GM12878 (cell line): ENCODE results near the gene PABPC1L. TPM values are rescaled to one million over a fixed set of nuclear protein-coding genes. Genes with fewer than 3 reads are reported as not detected.

Experiments
- ATAC-seq: fragments of 200-7000 bp; cut with Tn5 transposase; 3 replicates; pipeline ENCODE4 v1.9.1; 2020; ENCODE audit warnings: mild to moderate bottlenecking, moderate library complexity
- BruUV-seq: library from RNA; stranded (reverse); fragments of 400-500 nt; replicated peaks from 2 replicates; lab custom pipeline; 2021; lab: Mats Ljungman, UMichigan
- CTCF ChIA-PET: fragments of 300-600 bp; sonication (Branson Sonifier 250); formaldehyde crosslinking; extraction: SDS; loops from one replicate; lab custom pipeline; 2021; ENCODE audit warnings: inconsistent platforms; lab: Yijun Ruan, JAX
- POLR2A ChIA-PET: fragments of 350-600 bp; formaldehyde crosslinking; extraction: SDS; loops from one replicate; lab custom pipeline; 2021; ENCODE audit warnings: inconsistent platforms; lab: Charles Lee
- RAD21 ChIA-PET: fragments of 300-600 bp; sonication (Branson Sonifier 250); formaldehyde crosslinking; loops from one replicate; lab custom pipeline; 2023; ENCODE audit warnings: antibody characterized with exemption; ENCODE audit not compliant: unreplicated experiment; lab: Charles Lee
- SMC1A ChIA-PET: fragments of 300-600 bp; sonication (Branson Sonifier 250); formaldehyde crosslinking; loops from one replicate; lab custom pipeline; 2023; ENCODE audit not compliant: unreplicated experiment, uncharacterized antibody; lab: Charles Lee
- DNase-seq: peaks from one replicate; pipeline ENCODE4 v3.0.0-alpha.2; 2011; ENCODE audit warnings: low read depth, low spot score
- FAIRE-seq: peaks from 3 replicates; lab custom pipeline; 2011; peaks lifted over from hg19 to GRCh38; lab: Jason Lieb, UNC
- H2AFZ ChIP-seq: 2 replicates; pipeline ENCODE4 v1.6.0; 2011; ENCODE audit warnings: low read depth, low read length, control low read depth; ENCODE audit not compliant: control insufficient read depth
- H3K27ac ChIP-seq: 2 replicates; pipeline ENCODE4 v1.5.1; 2011; ENCODE audit warnings: control low read depth; ENCODE audit not compliant: control insufficient read depth, insufficient read depth
- H3K27me3 ChIP-seq, 2 experiments: replicated peaks in 1 of 2; 2 replicates each; pipeline versions ENCODE4 v1.6.0 to v1.6.1; 2011; ENCODE audit warnings: low read length in 1 of 2; ENCODE audit not compliant: control insufficient read depth in 2 of 2, insufficient read depth in 2 of 2
- H3K36me3 ChIP-seq, 2 experiments: 2 replicates each; pipeline ENCODE4 v1.5.1; 2011; ENCODE audit warnings: low read length in 1 of 2; ENCODE audit not compliant: control insufficient read depth in 2 of 2, insufficient read depth in 2 of 2
- H3K4me1 ChIP-seq: 2 replicates; pipeline ENCODE4 v1.6.1; 2011; ENCODE audit warnings: mild to moderate bottlenecking, low read length, moderate library complexity, mixed read lengths; ENCODE audit not compliant: control insufficient read depth, insufficient read depth
- H3K4me2 ChIP-seq: 2 replicates; pipeline ENCODE4 v1.6.0; 2011; ENCODE audit warnings: control low read depth; ENCODE audit not compliant: control insufficient read depth, insufficient read depth
- H3K4me3 ChIP-seq: fragments of 200-600 bp; sonication (generic); 2 replicates; pipeline ENCODE4 v1.5.1; 2016
- H3K79me2 ChIP-seq: 2 replicates; pipeline ENCODE4 v1.6.0; 2011; ENCODE audit warnings: low read length; ENCODE audit not compliant: control insufficient read depth, insufficient read depth
- H3K9ac ChIP-seq: 2 replicates; pipeline ENCODE4 v1.8.0; 2011; ENCODE audit warnings: low read length, control low read depth, mixed read lengths; ENCODE audit not compliant: control insufficient read depth, insufficient read depth
- H3K9me3 ChIP-seq: replicated peaks from 3 replicates; pipeline ENCODE4 v1.5.1; 2011; ENCODE audit warnings: mild to moderate bottlenecking, low read length; ENCODE audit not compliant: control insufficient read depth, insufficient read depth
- H4K20me1 ChIP-seq: 2 replicates; pipeline ENCODE4 v1.6.0; 2011; ENCODE audit not compliant: control insufficient read depth, insufficient read depth
- ATF7 ChIP-seq: fragments of 450-650 bp; IDR thresholded peaks from 2 replicates; pipeline ENCODE4 v1.6.1; 2016; ENCODE audit warnings: low read depth, mild to moderate bottlenecking
- BACH1 ChIP-seq: fragments of 450-650 bp; IDR thresholded peaks from 2 replicates; pipeline ENCODE4 v1.6.1; 2017; ENCODE audit warnings: mild to moderate bottlenecking, borderline replicate concordance
- CBX5 ChIP-seq: sonication (generic); IDR thresholded peaks from 2 replicates; pipeline ENCODE4 v1.6.1; 2016; ENCODE audit warnings: low read depth, moderate library complexity, mild to moderate bottlenecking, inconsistent platforms
- E4F1 ChIP-seq: fragments of 450-650 bp; IDR thresholded peaks from 2 replicates; pipeline ENCODE4 v1.6.1; 2018; ENCODE audit warnings: borderline replicate concordance, mild to moderate bottlenecking; ENCODE audit not compliant: partially characterized antibody
- KDM1A ChIP-seq: fragments of 200-600 bp; sonication (generic); IDR thresholded peaks from 2 replicates; pipeline ENCODE4 v1.6.1; 2016; ENCODE audit warnings: borderline replicate concordance
- RELA ChIP-seq: fragments of 450-650 bp; IDR thresholded peaks from 2 replicates; pipeline ENCODE4 v1.8.0; 2014; ENCODE audit warnings: borderline replicate concordance; ENCODE audit not compliant: partially characterized antibody
- RUNX3 ChIP-seq: IDR thresholded peaks from 2 replicates; pipeline ENCODE4 v1.6.1; 2012; ENCODE audit warnings: low read length, inconsistent platforms
- SIN3A ChIP-seq: IDR thresholded peaks from 2 replicates; pipeline ENCODE4 v1.6.1; 2012; ENCODE audit warnings: low read depth, low read length, improper control_type of control experiment
- SIX5 ChIP-seq: IDR thresholded peaks from 2 replicates; pipeline ENCODE4 v1.6.1; 2011; ENCODE audit warnings: mild to moderate bottlenecking, low read depth, low read length, moderate library complexity; ENCODE audit not compliant: severe bottlenecking
- ZNF207 ChIP-seq: fragments of 450-650 bp; IDR thresholded peaks from 2 replicates; pipeline ENCODE4 v1.6.1; 2014; ENCODE audit warnings: antibody characterized with exemption, mild to moderate bottlenecking, borderline replicate concordance
- ZNF217 ChIP-seq: fragments of 450-650 bp; IDR thresholded peaks from 2 replicates; pipeline ENCODE4 v1.6.1; 2017; ENCODE audit warnings: antibody characterized with exemption, mild to moderate bottlenecking
- ZNF687 ChIP-seq: fragments of 450-650 bp; IDR thresholded peaks from 2 replicates; pipeline ENCODE4 v1.6.1; 2017; ENCODE audit warnings: mild to moderate bottlenecking, moderate library complexity
- WGBS: methylation state at CpG from one replicate; pipeline ENCODE4 v1.1.6; 2016; ENCODE audit warnings: low lambda C conversion rate; ENCODE audit not compliant: insufficient replicate concordance, insufficient coverage; ENCODE audit errors: missing lambda C conversion rate; 5-methylcytosine and 5-hydroxymethylcytosine counted together
- in situ Hi-C: fragments of 300-500 bp; cut with MboI; formaldehyde crosslinking; loops from 9 replicates; pipeline ENCODE4 v1.14.3; 2018; ENCODE audit warnings: mixed read lengths
- intact Hi-C: fragments of 100-400 bp; cut with micrococcal nuclease; formaldehyde crosslinking; loops from one replicate; pipeline ENCODE4 v1.14.2; 2022; ENCODE audit not compliant: unreplicated experiment
- polyA plus RNA-seq, 11 experiments: library from polyadenylated mRNA; depleted of rRNA in 4 of 11; unstranded in 6 of 11; stranded (reverse) in 5 of 11; fragments of >200 nt; fragmentation: Nextera tagmentation in 4 of 11; fragmentation: Illumina TruSeq in 1 of 11; extraction: Ambion mirVana in 4 of 11; extraction: Trizol in 1 of 11; gene quantifications; 1 replicate in 1 of 11; 2 replicates in 10 of 11; pipeline versions ENCODE4 v1.2.1 to v1.2.3, GENCODE V29; 2011 to 2016; ENCODE audit warnings: inconsistent platforms in 2 of 11, missing spikeins in 2 of 11, low read depth in 1 of 11
- total RNA-seq, 4 experiments: library from RNA; depleted of rRNA in 3 of 4; stranded (reverse); fragments of >200 nt in 3 of 4; fragmentation: Illumina TruSeq in 1 of 4; extraction: Trizol in 1 of 4; gene quantifications; 2 replicates each; pipeline versions ENCODE4 v1.2.1 to v1.2.3, GENCODE V29; 2013 to 2021
- TF ChIP-seq, protein P1 (sequence below): fragments of 450-650 bp; IDR thresholded peaks from 2 replicates; pipeline ENCODE4 v1.6.1; 2016; ENCODE audit warnings: mild to moderate bottlenecking
- TF ChIP-seq, protein P2 (sequence below): fragments of 450-650 bp; conservative IDR thresholded peaks from 2 replicates; pipeline ENCODE4 v1.6.1; 2017; ENCODE audit warnings: mild to moderate bottlenecking, moderate library complexity

The PABPC1L gene
- total and polyA plus RNA-seq, 10 of the 15 experiments (the other 5 are each of a cell fraction or from before 2014, with no cell fraction given), result 6.1 to 66.8 (median 11.9) TPM

GRCh38 chr20:44924541-44924940, 14.7 kb downstream of the PABPC1L start (continued):
- TF ChIP-seq E4F1 (no peak), SIX5 (no peak), ATF7 (no peak), ZNF217 (no peak)
- TF ChIP-seq, protein P1, sequence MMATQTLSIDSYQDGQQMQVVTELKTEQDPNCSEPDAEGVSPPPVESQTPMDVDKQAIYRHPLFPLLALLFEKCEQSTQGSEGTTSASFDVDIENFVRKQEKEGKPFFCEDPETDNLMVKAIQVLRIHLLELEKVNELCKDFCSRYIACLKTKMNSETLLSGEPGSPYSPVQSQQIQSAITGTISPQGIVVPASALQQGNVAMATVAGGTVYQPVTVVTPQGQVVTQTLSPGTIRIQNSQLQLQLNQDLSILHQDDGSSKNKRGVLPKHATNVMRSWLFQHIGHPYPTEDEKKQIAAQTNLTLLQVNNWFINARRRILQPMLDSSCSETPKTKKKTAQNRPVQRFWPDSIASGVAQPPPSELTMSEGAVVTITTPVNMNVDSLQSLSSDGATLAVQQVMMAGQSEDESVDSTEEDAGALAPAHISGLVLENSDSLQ, result no peak
- TF ChIP-seq, protein P2, sequence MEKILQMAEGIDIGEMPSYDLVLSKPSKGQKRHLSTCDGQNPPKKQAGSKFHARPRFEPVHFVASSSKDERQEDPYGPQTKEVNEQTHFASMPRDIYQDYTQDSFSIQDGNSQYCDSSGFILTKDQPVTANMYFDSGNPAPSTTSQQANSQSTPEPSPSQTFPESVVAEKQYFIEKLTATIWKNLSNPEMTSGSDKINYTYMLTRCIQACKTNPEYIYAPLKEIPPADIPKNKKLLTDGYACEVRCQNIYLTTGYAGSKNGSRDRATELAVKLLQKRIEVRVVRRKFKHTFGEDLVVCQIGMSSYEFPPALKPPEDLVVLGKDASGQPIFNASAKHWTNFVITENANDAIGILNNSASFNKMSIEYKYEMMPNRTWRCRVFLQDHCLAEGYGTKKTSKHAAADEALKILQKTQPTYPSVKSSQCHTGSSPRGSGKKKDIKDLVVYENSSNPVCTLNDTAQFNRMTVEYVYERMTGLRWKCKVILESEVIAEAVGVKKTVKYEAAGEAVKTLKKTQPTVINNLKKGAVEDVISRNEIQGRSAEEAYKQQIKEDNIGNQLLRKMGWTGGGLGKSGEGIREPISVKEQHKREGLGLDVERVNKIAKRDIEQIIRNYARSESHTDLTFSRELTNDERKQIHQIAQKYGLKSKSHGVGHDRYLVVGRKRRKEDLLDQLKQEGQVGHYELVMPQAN, result no peak
- TF ChIP-seq, all 136 proteins: peak for 0

DNA sequence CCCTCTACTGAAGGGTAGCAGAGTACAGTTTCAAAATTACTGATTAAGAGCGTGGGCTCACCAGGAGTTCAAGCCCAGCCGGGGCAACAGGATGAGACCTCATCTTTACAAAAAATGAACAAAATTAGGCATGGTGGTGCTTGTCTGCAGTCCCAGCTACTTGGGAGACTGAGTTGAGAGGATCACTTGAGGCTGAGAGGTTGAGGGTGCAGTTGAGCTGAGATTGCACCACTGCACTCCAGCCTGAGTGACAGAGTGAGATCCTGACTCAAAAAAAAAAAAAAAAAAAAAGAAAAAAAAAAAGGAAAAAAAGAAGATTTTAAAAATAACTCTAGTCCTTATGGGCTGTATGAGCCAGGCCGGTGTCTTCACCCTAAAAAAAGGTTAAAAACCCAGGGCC, 18.7 kb downstream of the PABPC1L start:
- WGBS, result 80% methylated on average over 3 of the region's 3 CpGs
- Histone ChIP-seq H3K4me3 (no peak overlapping the region), H3K79me2 (no peaks in the 10 kb centered on the region), H3K4me2 (no peak overlapping the region), H3K27me3 (no peaks in the 10 kb centered on the region), H3K9me3 (no peaks in the 10 kb centered on the region), H3K36me3 (peaks cover 0 to 8% of the 10 kb centered on the region in 2 experiments; a peak in 2 of 4 replicates), H4K20me1 (no peaks in the 10 kb centered on the region), H3K27ac (no peak overlapping the region), H2AFZ (no peak overlapping the region), H3K9ac (no peak overlapping the region), H3K4me1 (no peaks in the 10 kb centered on the region)
- POLR2A ChIA-PET, result interaction anchor here (0.6 kb wide), 1 partner anchor 78 kb away, joined by 3 read pairs; no protein-coding TSS in a partner anchor
- no TSS peak for BruUV-seq
- in situ Hi-C loops, result no loop called here
- no peak for DNase-seq
- RAD21 ChIA-PET, result no interaction called here
- no peak for ATAC-seq
- FAIRE-seq, result no peak
- intact Hi-C loops, result no loop called here
- CTCF ChIA-PET, result interaction anchor here (1.3 kb wide), 1 partner anchor 17 kb away, joined by 3 read pairs; no protein-coding TSS in a partner anchor
- SMC1A ChIA-PET, result no interaction called here
- no peak for TF ChIP-seq RELA
- no peak for TF ChIP-seq ZNF687
- TF ChIP-seq RUNX3, result no peak
- TF ChIP-seq CBX5, result no peak
- TF ChIP-seq BACH1, result no peak
- no peak for TF ChIP-seq KDM1A
- TF ChIP-seq ZNF207, result no peak
- no peak for TF ChIP-seq SIN3A
